ENCODE measurements around the gene GAS7. TPM values are rescaled to one million over a fixed set of nuclear protein-coding genes. Genes with fewer than 3 reads are reported as not detected.

GAS7 gene
- total and polyA plus RNA-seq, 8 donors = 30.4 to 83.4 (median 40.1) TPM

- H3K36me3 ChIP-seq = peaks cover 0 to 29% of the 10 kb centered on the region in 2 donors
- no peak for TF ChIP-seq CTCF (IDR thresholded peaks at IDR 0.05)
- peaks cover 0 to 4% of the 10 kb centered on the region in 2 donors for H3K27me3 ChIP-seq
- ATAC-seq = no peak
- intact Hi-C loops (cut with DNase I) = no loop called here
- no peaks in the 10 kb centered on the region for H3K4me1 ChIP-seq
- no peak overlapping the region for H3K27ac ChIP-seq
- H3K4me3 ChIP-seq = no peak overlapping the region
- no peak for DNase-seq
- H3K9me3 ChIP-seq = no peaks in the 10 kb centered on the region
These were observed 246.6 kb downstream of the GAS7 start for GRCh38 chr17:9951803-9952202.

GRCh38 chr17:9948928-9949327, 249.5 kb downstream of the GAS7 start:
- DNase-seq = no peak
- Histone ChIP-seq H3K27ac (no peak overlapping the region), H3K36me3 (peaks cover 0 to 35% of the 10 kb centered on the region in 2 donors), H3K9me3 (no peaks in the 10 kb centered on the region), H3K4me1 (no peaks in the 10 kb centered on the region), H3K27me3 (no peaks in the 10 kb centered on the region), H3K4me3 (no peak overlapping the region)
- ATAC-seq = no peak
- TF ChIP-seq CTCF (IDR thresholded peaks at IDR 0.05) = no peak
- intact Hi-C loops (cut with DNase I) = no loop called here

GRCh38 chr17:9944704-9945103, 253.7 kb downstream of the GAS7 start:
- Histone ChIP-seq H3K36me3 (peaks cover 0 to 78% of the 10 kb centered on the region in 2 donors), H3K4me1 (no peaks in the 10 kb centered on the region), H3K27me3 (no peaks in the 10 kb centered on the region), H3K4me3 (no peak overlapping the region), H3K9me3 (no peaks in the 10 kb centered on the region), H3K27ac (no peak overlapping the region)
- no peak for ATAC-seq
- intact Hi-C loops (cut with DNase I) = no loop called here
- no peak for TF ChIP-seq CTCF (IDR thresholded peaks at IDR 0.05)
- DNase-seq = no peak

GRCh38 chr17:9943343-9943742, 255.1 kb downstream of the GAS7 start:
- no peak for TF ChIP-seq CTCF (IDR thresholded peaks at IDR 0.05)
- H3K4me3 ChIP-seq = no peak overlapping the region
- H3K27ac ChIP-seq = no peak overlapping the region
- no peaks in the 10 kb centered on the region for H3K27me3 ChIP-seq
- H3K4me1 ChIP-seq = no peaks in the 10 kb centered on the region
- intact Hi-C loops (cut with DNase I) = no loop called here
- peaks cover 0 to 91% of the 10 kb centered on the region in 2 donors for H3K36me3 ChIP-seq
- no peak for ATAC-seq
- no peak for DNase-seq
- H3K9me3 ChIP-seq = peaks cover 0 to 6% of the 10 kb centered on the region in 2 donors

GRCh38 chr17:9942885-9943284, 255.5 kb downstream of the GAS7 start:
- Histone ChIP-seq H3K4me3 (no peak overlapping the region), H3K27me3 (no peaks in the 10 kb centered on the region), H3K4me1 (no peaks in the 10 kb centered on the region), H3K36me3 (peaks cover 0 to 95% of the 10 kb centered on the region in 2 donors), H3K9me3 (peaks cover 0 to 11% of the 10 kb centered on the region in 2 donors), H3K27ac (no peak overlapping the region)
- TF ChIP-seq CTCF (IDR thresholded peaks at IDR 0.05) = no peak
- intact Hi-C loops (cut with DNase I) = no loop called here
- no peak for ATAC-seq
- DNase-seq = no peak
